HFF-Myc (cell line): Measurements from ENCODE around the gene NFKBIL1.
A peak's percentile ranks its signal among the peaks of the same experiment; 100 is the strongest.

Experiments used
- DNase-seq: peaks from one replicate; pipeline ENCODE4 v3.0.0-alpha.2; 2011; ENCODE audit warnings: low read depth; ENCODE audit errors: extremely low read depth
- H3K4me3 ChIP-seq: replicated peaks from 2 replicates; pipeline ENCODE4 v1.5.1; 2011; ENCODE audit warnings: low read depth, mild to moderate bottlenecking, control low read depth, low read length
- CTCF ChIP-seq: IDR thresholded peaks from 2 replicates; pipeline ENCODE4 v1.5.1; 2012; ENCODE audit warnings: mild to moderate bottlenecking, low read depth, low read length, control low read depth; ENCODE audit errors: missing control alignments

The NFKBIL1 gene

GRCh38 chr6:31578184-31579118, 31.0 kb downstream of the NFKBIL1 start:
- no peak for TF ChIP-seq CTCF
- H3K4me3 ChIP-seq: no peak overlapping the region
- no peak for DNase-seq

GRCh38 chr6:31579119-31579505, 31.7 kb downstream of the NFKBIL1 start:
- TF ChIP-seq CTCF: no peak
- DNase-seq: no peak
- no peak overlapping the region for H3K4me3 ChIP-seq

- DNase-seq: no peak
- H3K4me3 ChIP-seq: no peak overlapping the region
- no peak for TF ChIP-seq CTCF
Observed at GRCh38 chr6:31579546-31580437, 32.4 kb downstream of the NFKBIL1 start.

GRCh38 chr6:31580438-31580740, 33.0 kb downstream of the NFKBIL1 start:
- H3K4me3 ChIP-seq: peak overlapping the region; percentile 64
- TF ChIP-seq CTCF: no peak

GRCh38 chr6:31580807-31581433, 33.5 kb downstream of the NFKBIL1 start:
- TF ChIP-seq CTCF: peak; percentile 96
- DNase-seq: peak; percentile 30
- H3K4me3 ChIP-seq: peak overlapping the region; percentile 64

More at GRCh38 chr6:31580438-31580740, 33.0 kb downstream of the NFKBIL1 start:
- no peak for DNase-seq

- DNase-seq: no peak
- no peak for TF ChIP-seq CTCF
- peak overlapping the region; percentile 64 for H3K4me3 ChIP-seq
Observed at GRCh38 chr6:31581434-31582229, 34.2 kb downstream of the NFKBIL1 start.
